ENCODE data around the gene EDN2.

The EDN2 gene

DNA sequence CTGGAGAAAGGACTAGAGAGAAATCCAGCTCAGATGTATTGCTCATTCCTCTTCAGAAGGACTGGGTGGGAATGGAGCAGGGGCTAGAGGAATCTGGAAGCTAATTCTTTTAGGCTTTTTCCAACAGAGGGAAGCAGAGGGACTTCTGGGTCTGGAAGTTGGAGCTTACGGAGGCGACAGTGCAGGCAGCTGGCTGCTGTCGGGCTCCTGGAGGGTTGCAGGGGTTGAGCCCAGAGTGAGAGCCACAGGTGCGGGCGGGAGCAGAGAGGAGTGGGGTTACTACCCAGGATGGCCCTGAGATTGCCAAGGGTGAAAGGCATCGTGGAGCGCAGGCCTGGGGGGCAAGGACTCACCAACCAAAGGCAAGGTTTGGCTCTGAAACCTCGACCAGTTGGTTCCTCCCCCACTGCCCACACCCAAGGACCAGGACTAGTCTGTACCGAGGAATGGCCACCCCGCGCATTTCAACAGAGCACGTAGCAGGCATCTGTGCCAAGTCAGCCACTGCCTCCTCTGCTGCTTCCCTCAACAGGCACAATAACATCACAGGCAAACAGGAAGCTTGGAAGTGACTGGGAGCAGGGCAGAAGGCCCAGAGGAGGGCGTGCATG lies 22.7 kb upstream of the EDN2 start:
- H3K9ac ChIP-seq (ENCODE audit: low read depth, low read length), result no peak overlapping the region
- H3K36me3 ChIP-seq (ENCODE audit: control insufficient read depth, insufficient read depth, low read length), result no peaks in the 10 kb centered on the region
- no peak overlapping the region for H3K27ac ChIP-seq (ENCODE audit: low read depth, low read length)
- H3K9me3 ChIP-seq (ENCODE audit: control insufficient read depth, insufficient read depth, low read length), result no peaks in the 10 kb centered on the region
- no peak overlapping the region for H3K4me3 ChIP-seq (ENCODE audit: low read depth, low read length)
- no peaks in the 10 kb centered on the region for H3K27me3 ChIP-seq (ENCODE audit: control insufficient read depth, insufficient read depth, low read length)
- H3K4me1 ChIP-seq (ENCODE audit: control insufficient read depth, insufficient read depth, low read length), result peaks cover 9% of the 10 kb centered on the region

DNA sequence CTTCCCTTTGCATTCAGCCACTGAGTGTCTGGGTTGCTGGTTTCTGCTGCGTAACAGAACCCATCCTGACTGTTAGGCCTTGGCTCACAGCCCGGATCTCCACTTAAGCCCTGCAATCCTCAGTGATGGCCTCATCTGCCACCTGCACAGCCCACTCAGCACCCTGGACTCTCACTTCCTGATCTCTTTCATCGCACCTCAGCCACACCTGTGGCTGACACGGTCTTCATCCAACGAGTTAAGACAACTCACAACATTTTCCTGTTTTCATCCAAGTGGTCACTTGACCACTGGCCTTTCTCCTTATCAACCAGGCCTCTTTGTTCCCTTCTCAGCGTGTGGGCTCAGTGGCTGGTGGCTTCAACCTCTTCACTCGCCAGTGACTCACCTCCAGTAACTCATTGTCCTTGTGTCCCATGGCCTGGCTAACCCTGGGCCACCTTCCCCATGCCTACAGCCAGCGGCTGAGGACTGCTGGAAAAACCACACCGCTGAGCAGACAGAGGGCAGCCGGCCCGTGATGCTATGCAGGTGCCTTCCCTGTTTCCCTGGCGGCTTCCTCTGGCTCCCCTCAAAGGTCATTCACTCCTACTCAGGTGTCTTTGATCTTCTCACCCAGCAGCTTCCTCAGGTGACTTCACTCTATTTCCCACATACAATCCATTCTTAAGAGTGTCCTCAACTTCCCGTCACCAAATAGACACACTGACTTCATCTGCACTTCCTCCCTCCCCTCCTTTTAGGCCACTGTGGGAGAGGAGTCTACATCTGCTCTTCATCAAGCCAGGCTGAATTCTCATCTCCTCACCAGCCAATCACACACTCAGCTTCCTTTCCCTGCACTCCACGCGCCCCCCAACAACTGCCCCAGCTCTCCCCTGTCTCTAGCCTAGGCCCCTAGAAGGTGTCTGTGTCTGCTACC lies 19.9 kb upstream of the EDN2 start:
- no peaks in the 10 kb centered on the region for H3K36me3 ChIP-seq (ENCODE audit: control insufficient read depth, insufficient read depth, low read length)
- H3K27me3 ChIP-seq (ENCODE audit: control insufficient read depth, insufficient read depth, low read length), result no peaks in the 10 kb centered on the region
- H3K4me3 ChIP-seq (ENCODE audit: low read depth, low read length), result no peak overlapping the region
- no peaks in the 10 kb centered on the region for H3K9me3 ChIP-seq (ENCODE audit: control insufficient read depth, insufficient read depth, low read length)
- no peak overlapping the region for H3K9ac ChIP-seq (ENCODE audit: low read depth, low read length)
- no peak overlapping the region for H3K27ac ChIP-seq (ENCODE audit: low read depth, low read length)
- peaks cover 9% of the 10 kb centered on the region for H3K4me1 ChIP-seq (ENCODE audit: control insufficient read depth, insufficient read depth, low read length)

DNA sequence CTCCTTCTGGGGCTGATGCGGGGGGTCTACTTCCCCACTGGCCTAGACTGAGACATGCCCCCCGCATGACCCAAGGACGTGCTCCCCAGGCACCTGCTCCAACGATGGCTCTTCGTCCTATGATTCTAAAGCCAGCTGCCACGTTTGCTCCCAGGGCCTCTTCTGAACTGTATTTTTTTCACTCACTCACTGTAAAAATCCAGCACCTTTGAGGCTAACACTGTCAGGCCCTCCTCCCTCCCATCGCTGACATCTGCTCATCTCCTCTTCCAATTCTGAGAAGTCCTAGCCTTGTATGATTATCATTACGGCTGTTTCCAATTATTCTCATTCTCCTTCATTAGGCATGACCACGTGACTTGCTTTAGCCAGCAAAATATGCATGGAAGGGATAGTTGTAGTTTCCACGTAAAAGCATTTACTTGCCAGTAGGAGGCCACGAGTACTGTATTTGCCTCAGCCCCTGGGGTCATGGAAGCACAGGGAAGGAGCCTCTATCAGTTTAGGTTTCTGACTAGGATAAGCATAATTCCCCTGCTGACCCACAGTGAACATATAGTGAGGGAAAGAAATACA lies 19.1 kb upstream of the EDN2 start:
- Histone ChIP-seq H3K4me1 (ENCODE audit: control insufficient read depth, insufficient read depth, low read length) (peaks cover 9% of the 10 kb centered on the region), H3K27ac (ENCODE audit: low read depth, low read length) (no peak overlapping the region), H3K4me3 (ENCODE audit: low read depth, low read length) (no peak overlapping the region), H3K9ac (ENCODE audit: low read depth, low read length) (no peak overlapping the region), H3K9me3 (ENCODE audit: control insufficient read depth, insufficient read depth, low read length) (no peaks in the 10 kb centered on the region), H3K36me3 (ENCODE audit: control insufficient read depth, insufficient read depth, low read length) (no peaks in the 10 kb centered on the region), H3K27me3 (ENCODE audit: control insufficient read depth, insufficient read depth, low read length) (no peaks in the 10 kb centered on the region)

DNA sequence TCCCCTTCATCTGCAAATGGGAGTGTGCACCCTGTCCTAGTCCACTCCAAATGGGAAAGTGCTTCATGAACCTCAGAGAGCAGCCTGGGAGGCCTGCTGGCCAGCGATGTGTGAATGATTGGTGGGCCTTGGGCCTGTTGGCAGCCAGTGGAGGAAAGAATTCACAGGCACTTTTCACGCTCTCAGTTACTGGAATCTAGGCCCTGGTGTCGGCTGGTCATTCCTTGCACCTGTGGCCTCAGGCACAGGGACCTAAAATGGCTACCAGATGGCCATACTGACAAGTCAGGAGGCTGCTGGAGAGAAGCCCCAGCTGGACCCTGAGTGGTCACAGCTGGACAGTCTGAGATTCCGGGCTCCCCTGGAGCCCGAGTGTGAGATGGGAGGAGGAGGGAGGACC lies 18.4 kb upstream of the EDN2 start:
- Histone ChIP-seq H3K4me1 (ENCODE audit: control insufficient read depth, insufficient read depth, low read length) (peaks cover 9% of the 10 kb centered on the region), H3K27me3 (ENCODE audit: control insufficient read depth, insufficient read depth, low read length) (no peaks in the 10 kb centered on the region), H3K4me3 (ENCODE audit: low read depth, low read length) (no peak overlapping the region), H3K27ac (ENCODE audit: low read depth, low read length) (no peak overlapping the region), H3K9me3 (ENCODE audit: control insufficient read depth, insufficient read depth, low read length) (no peaks in the 10 kb centered on the region), H3K36me3 (ENCODE audit: control insufficient read depth, insufficient read depth, low read length) (no peaks in the 10 kb centered on the region), H3K9ac (ENCODE audit: low read depth, low read length) (no peak overlapping the region)

DNA sequence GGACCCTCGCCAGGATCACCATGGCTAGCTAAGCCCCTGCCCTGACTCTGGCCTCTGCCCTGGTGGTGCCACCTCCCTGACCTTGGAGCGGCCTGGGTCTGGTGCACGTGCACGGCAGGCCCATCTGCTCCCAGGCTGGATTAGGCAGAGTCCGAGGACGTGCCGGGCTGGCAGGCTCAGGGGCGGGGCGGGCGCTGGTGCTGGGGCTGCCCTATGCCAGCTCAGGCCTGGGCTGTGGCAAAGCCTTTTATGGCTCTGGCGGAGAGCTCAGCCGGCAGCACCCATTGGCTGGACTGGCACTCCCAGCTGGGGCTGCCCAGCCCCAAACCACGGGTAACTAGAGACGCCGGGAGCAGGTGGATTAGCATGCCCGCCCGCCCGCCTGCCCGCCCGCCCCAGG lies 17.1 kb upstream of the EDN2 start:
- Histone ChIP-seq H3K4me3 (ENCODE audit: low read depth, low read length) (no peak overlapping the region), H3K27ac (ENCODE audit: low read depth, low read length) (no peak overlapping the region), H3K36me3 (ENCODE audit: control insufficient read depth, insufficient read depth, low read length) (no peaks in the 10 kb centered on the region), H3K27me3 (ENCODE audit: control insufficient read depth, insufficient read depth, low read length) (peaks cover 6% of the 10 kb centered on the region; the same call in 1 of the 2 replicates), H3K9me3 (ENCODE audit: control insufficient read depth, insufficient read depth, low read length) (no peaks in the 10 kb centered on the region), H3K4me1 (ENCODE audit: control insufficient read depth, insufficient read depth, low read length) (peaks cover 16% of the 10 kb centered on the region), H3K9ac (ENCODE audit: low read depth, low read length) (no peak overlapping the region)

DNA sequence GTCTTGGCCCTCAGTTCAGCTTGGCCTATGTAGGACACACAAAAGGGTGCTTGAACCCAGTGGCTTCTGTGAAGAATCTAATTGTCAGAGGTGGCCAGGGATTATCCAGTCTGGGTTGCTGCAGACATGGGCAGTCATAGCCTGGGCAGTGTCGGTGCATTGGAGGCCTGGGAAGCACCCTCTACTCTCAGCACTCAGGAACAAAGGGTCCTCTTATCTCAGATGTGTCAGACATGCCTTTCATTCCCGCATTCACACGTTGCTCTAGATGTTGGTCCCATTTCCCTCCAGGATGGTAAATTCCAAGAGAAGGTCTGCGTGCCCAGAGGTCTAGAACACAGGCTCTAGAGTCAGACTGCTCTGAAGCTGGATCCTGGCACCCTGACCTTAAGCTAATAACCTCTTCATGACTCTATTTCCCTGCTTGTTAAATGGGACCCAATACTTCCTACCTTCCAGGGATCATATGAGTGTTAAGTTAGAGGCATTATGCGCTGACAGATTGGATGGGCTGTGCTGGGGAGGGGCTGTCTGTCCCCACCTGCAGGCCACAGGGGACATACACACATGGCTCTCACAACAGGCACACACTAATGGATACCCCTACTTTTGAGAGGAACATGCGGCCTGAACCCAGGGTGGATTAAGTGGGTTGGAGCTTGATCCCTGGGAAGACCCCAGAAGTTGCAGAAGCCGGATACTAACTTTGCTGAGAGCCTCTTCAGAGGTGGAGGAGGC lies 16.5 kb upstream of the EDN2 start:
- Histone ChIP-seq H3K9ac (ENCODE audit: low read depth, low read length) (no peak overlapping the region), H3K9me3 (ENCODE audit: control insufficient read depth, insufficient read depth, low read length) (no peaks in the 10 kb centered on the region), H3K36me3 (ENCODE audit: control insufficient read depth, insufficient read depth, low read length) (no peaks in the 10 kb centered on the region), H3K27me3 (ENCODE audit: control insufficient read depth, insufficient read depth, low read length) (peaks cover 7% of the 10 kb centered on the region; the same call in 1 of the 2 replicates), H3K27ac (ENCODE audit: low read depth, low read length) (no peak overlapping the region), H3K4me3 (ENCODE audit: low read depth, low read length) (no peak overlapping the region), H3K4me1 (ENCODE audit: control insufficient read depth, insufficient read depth, low read length) (peaks cover 19% of the 10 kb centered on the region)

DNA sequence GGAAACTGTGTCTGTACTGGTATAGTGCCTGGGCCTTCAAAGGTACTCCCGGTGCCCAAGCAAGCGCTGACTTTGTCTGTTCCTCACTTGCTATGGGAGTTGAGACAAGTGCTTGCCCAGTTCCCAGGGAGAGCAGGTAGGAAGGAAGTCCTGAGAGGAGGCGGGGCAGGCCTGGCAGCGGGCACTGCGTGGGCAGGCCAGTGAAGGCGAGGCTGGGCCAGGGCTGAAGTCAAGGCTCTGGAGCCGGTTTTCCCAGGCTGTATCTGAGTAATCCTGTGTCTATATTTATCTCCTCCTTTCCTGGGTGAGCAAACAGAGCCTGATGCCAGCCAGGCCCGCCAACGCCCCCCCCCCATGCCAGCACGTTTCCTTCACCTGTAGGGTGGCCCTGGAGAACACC lies 15.9 kb upstream of the EDN2 start:
- no peak overlapping the region for H3K4me3 ChIP-seq (ENCODE audit: low read depth, low read length)
- peaks cover 24% of the 10 kb centered on the region for H3K4me1 ChIP-seq (ENCODE audit: control insufficient read depth, insufficient read depth, low read length)
- peaks cover 12% of the 10 kb centered on the region; the same call in 1 of the 2 replicates for H3K27me3 ChIP-seq (ENCODE audit: control insufficient read depth, insufficient read depth, low read length)
- no peaks in the 10 kb centered on the region for H3K9me3 ChIP-seq (ENCODE audit: control insufficient read depth, insufficient read depth, low read length)
- H3K36me3 ChIP-seq (ENCODE audit: control insufficient read depth, insufficient read depth, low read length), result no peaks in the 10 kb centered on the region
- H3K9ac ChIP-seq (ENCODE audit: low read depth, low read length), result no peak overlapping the region
- no peak overlapping the region for H3K27ac ChIP-seq (ENCODE audit: low read depth, low read length)

DNA sequence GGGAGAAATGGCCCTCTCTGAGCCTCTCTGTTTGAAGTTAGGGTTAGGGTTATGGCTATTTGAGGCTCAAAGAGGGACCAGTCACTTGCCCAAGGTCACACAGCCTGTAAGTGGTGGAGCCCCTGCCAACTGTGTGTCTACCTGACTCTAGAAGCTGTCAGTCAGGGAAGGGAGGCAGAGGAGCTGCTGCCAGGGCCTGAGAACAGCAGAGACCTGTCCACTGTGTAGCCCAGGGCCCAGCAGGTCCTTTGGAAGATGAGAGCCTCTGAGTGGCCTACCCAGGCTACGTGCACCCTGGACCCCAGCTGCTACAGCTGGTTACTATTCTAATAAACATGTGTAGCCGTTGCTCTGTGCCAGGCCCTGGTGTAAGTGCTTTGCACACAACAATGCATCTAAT lies 15.1 kb upstream of the EDN2 start:
- H3K27ac ChIP-seq (ENCODE audit: low read depth, low read length), result no peak overlapping the region
- H3K36me3 ChIP-seq (ENCODE audit: control insufficient read depth, insufficient read depth, low read length), result no peaks in the 10 kb centered on the region
- H3K9me3 ChIP-seq (ENCODE audit: control insufficient read depth, insufficient read depth, low read length), result no peaks in the 10 kb centered on the region
- peaks cover 12% of the 10 kb centered on the region; the same call in 1 of the 2 replicates for H3K27me3 ChIP-seq (ENCODE audit: control insufficient read depth, insufficient read depth, low read length)
- H3K4me1 ChIP-seq (ENCODE audit: control insufficient read depth, insufficient read depth, low read length), result peaks cover 26% of the 10 kb centered on the region
- no peak overlapping the region for H3K4me3 ChIP-seq (ENCODE audit: low read depth, low read length)
- no peak overlapping the region for H3K9ac ChIP-seq (ENCODE audit: low read depth, low read length)

DNA sequence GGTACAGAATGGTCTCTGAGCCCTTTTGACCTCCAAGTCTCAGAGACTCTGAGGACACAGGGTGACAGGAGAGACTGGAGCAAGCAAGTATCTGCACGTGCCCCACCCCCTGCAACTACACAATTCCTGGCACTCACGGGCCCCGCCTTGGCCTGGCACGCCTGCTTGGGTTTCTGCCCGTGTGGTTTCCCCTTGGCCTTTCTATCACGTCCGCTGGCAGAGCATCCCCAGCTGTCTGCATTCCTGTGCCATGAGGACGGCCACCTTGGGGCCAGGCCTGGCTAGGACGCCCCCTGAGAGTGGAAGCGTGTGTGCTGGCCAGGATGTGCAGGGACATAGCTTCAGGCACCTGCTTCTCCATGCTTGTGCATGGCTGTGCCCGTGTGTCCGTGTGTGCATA lies 14.3 kb upstream of the EDN2 start:
- Histone ChIP-seq H3K27ac (ENCODE audit: low read depth, low read length) (no peak overlapping the region), H3K4me1 (ENCODE audit: control insufficient read depth, insufficient read depth, low read length) (peaks cover 20% of the 10 kb centered on the region), H3K27me3 (ENCODE audit: control insufficient read depth, insufficient read depth, low read length) (peaks cover 12% of the 10 kb centered on the region; the same call in 1 of the 2 replicates), H3K4me3 (ENCODE audit: low read depth, low read length) (no peak overlapping the region), H3K9ac (ENCODE audit: low read depth, low read length) (no peak overlapping the region), H3K9me3 (ENCODE audit: control insufficient read depth, insufficient read depth, low read length) (no peaks in the 10 kb centered on the region), H3K36me3 (ENCODE audit: control insufficient read depth, insufficient read depth, low read length) (no peaks in the 10 kb centered on the region)

DNA sequence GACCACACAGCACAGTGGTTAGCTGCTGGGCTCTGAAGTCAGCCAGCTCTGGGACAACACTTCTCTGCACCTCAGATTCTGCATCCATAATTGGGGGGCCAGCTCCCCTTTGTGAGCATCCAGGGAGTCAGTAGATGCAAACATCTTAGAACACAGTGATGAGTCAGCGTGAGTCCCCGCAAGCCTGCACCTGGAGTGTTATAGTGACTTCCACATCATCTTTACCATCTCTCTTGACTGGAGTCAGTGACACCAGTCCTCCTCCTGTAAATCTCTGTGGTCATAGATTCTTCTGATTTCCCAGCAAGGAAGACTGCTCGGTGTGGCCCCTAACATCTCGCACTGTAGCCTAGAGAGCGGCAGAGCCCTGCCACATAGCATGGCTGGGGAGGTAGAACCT lies 13.9 kb upstream of the EDN2 start:
- Histone ChIP-seq H3K27me3 (ENCODE audit: control insufficient read depth, insufficient read depth, low read length) (peaks cover 12% of the 10 kb centered on the region; the same call in 1 of the 2 replicates), H3K9me3 (ENCODE audit: control insufficient read depth, insufficient read depth, low read length) (no peaks in the 10 kb centered on the region), H3K4me1 (ENCODE audit: control insufficient read depth, insufficient read depth, low read length) (peaks cover 16% of the 10 kb centered on the region), H3K4me3 (ENCODE audit: low read depth, low read length) (no peak overlapping the region), H3K9ac (ENCODE audit: low read depth, low read length) (no peak overlapping the region), H3K27ac (ENCODE audit: low read depth, low read length) (no peak overlapping the region), H3K36me3 (ENCODE audit: control insufficient read depth, insufficient read depth, low read length) (no peaks in the 10 kb centered on the region)

Measured in HUES48 (cell line).